ENCODE data around the gene TMEM200A. TPM values are rescaled to one million over a fixed set of nuclear protein-coding genes. Genes with fewer than 3 reads are reported as not detected.

TMEM200A gene
- total RNA-seq, 6 experiments from 2014 or later: 78.0 to 131 (median 114) TPM

GRCh38 chr6:130466052-130466747, 100.4 kb downstream of the TMEM200A start:
- no peaks in the 10 kb centered on the region; the same call in 1 of the 2 replicates for H3K27me3 Mint-ChIP-seq (ENCODE audit: insufficient read depth)
- no peak overlapping the region for H3K27ac Mint-ChIP-seq
- no peak for DNase-seq
- no peaks in the 10 kb centered on the region for H3K9me3 Mint-ChIP-seq
- TF ChIP-seq CTCF (IDR thresholded peaks at IDR 0.05): no peak
- H3K36me3 Mint-ChIP-seq (ENCODE audit: low read depth): no peaks in the 10 kb centered on the region
- no peak overlapping the region for H3K4me3 Mint-ChIP-seq
- peaks cover 14% of the 10 kb centered on the region for H3K4me1 Mint-ChIP-seq (ENCODE audit: low read depth)

DNA sequence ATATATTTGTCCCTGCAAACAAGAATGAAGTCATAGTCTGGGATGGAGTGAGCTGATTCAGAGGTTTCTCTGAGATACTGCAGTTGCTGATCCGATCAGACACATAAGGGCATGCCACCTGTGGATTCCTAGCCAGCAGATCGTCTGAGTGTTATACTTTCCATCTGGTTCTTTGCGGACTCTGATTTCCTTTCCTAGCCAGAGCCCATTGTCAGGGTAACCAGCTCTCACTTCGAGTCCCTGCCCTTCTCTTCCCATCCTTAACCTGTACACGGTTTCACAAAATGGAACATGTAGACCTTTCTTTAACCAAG, 100.9 kb downstream of the TMEM200A start:
- no peak for DNase-seq

DNA sequence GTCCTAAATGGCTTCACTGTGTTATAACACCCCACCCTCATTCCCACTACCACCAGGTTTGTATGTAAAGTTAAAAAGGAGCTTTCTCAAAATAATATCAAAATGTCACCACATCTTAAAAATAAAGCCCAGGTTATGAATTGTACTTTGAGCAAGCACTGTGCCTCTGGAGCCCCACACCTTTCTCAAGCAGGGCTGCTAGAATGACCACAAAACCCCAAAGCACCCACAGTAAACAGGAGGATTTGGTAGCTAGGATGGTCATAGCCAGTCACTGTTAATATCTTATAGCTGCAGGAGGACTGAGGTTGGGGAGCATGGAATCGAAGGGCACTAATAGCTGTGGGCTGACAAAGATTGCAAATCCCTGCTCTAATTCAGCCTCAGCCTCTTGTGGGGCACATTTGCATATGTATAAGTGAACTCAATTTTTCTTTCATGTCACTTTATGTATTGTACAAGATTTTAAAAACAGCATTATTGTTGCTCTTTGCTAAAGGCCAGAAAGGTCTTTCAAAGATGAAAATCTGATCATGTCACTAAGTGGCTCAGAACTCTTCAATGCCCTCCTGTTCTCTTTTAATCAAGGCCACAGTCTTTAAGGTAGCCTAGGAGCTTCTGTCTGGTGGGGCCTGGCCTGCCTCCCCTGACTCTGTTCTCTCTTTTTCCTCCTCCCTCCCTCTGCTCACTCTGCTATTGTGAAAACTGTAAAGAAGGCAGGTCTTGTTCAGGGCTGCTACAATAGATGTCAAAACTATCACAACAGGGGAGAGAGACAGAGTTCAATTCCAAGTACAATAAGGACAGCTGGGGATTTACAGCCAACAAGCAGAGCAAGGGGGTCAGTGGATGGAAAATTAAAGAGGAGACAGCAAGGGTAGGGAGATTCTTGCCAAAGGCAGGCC, 101.6 kb downstream of the TMEM200A start:
- H3K9me3 Mint-ChIP-seq: no peaks in the 10 kb centered on the region
- DNase-seq: no peak
- no peak overlapping the region for H3K4me3 Mint-ChIP-seq
- H3K4me1 Mint-ChIP-seq (ENCODE audit: low read depth): peaks cover 14% of the 10 kb centered on the region
- H3K36me3 Mint-ChIP-seq (ENCODE audit: low read depth): 0 out of 2 replicates have a peak, but pooled peaks cover 5% of the 10 kb centered on the region
- no peaks in the 10 kb centered on the region; the same call in 1 of the 2 replicates for H3K27me3 Mint-ChIP-seq (ENCODE audit: insufficient read depth)
- no peak overlapping the region for H3K27ac Mint-ChIP-seq
- TF ChIP-seq CTCF (IDR thresholded peaks at IDR 0.05): no peak

More for the DNA sequence above, 100.9 kb downstream of the TMEM200A start:
- H3K4me1 Mint-ChIP-seq (ENCODE audit: low read depth): peaks cover 14% of the 10 kb centered on the region
- no peak overlapping the region for H3K4me3 Mint-ChIP-seq
- TF ChIP-seq CTCF (IDR thresholded peaks at IDR 0.05): no peak
- H3K27ac Mint-ChIP-seq: no peak overlapping the region
- H3K27me3 Mint-ChIP-seq (ENCODE audit: insufficient read depth): no peaks in the 10 kb centered on the region; the same call in 1 of the 2 replicates
- no peaks in the 10 kb centered on the region for H3K9me3 Mint-ChIP-seq
- no peaks in the 10 kb centered on the region for H3K36me3 Mint-ChIP-seq (ENCODE audit: low read depth)

GRCh38 chr6:130470766-130471165, 104.9 kb downstream of the TMEM200A start:
- Mint-ChIP-seq H3K4me3 (no peak overlapping the region), H3K27me3 (ENCODE audit: insufficient read depth) (no peaks in the 10 kb centered on the region; the same call in 1 of the 2 replicates)
- no peak for TF ChIP-seq CTCF (IDR thresholded peaks at IDR 0.05)

GRCh38 chr6:130473886-130474285, 108.1 kb downstream of the TMEM200A start:
- TF ChIP-seq CTCF (IDR thresholded peaks at IDR 0.05): peak; percentile 23; the same call in 1 of the 2 replicates
- Mint-ChIP-seq H3K36me3 (ENCODE audit: low read depth) (peaks cover 40% of the 10 kb centered on the region), H3K4me3 (peak overlapping the region; percentile 4; the same call in 1 of the 2 replicates), H3K27ac (peak overlapping the region; percentile 36; the same call in 1 of the 2 replicates), H3K27me3 (ENCODE audit: insufficient read depth) (no peaks in the 10 kb centered on the region; the same call in 1 of the 2 replicates), H3K9me3 (peaks cover 17% of the 10 kb centered on the region), H3K4me1 (ENCODE audit: low read depth) (peaks cover 21% of the 10 kb centered on the region)
- peak; percentile 92 for DNase-seq

More at GRCh38 chr6:130470766-130471165, 104.9 kb downstream of the TMEM200A start:
- H3K4me1 Mint-ChIP-seq (ENCODE audit: low read depth): peaks cover 35% of the 10 kb centered on the region
- H3K9me3 Mint-ChIP-seq: no peaks in the 10 kb centered on the region; the same call in 1 of the 2 replicates
- DNase-seq: no peak
- H3K36me3 Mint-ChIP-seq (ENCODE audit: low read depth): peaks cover 16% of the 10 kb centered on the region; the same call in 1 of the 2 replicates
- no peak overlapping the region for H3K27ac Mint-ChIP-seq
